WTC11 (cell line): ENCODE results near the gene METTL1. TPM values are rescaled to one million over a fixed set of nuclear protein-coding genes. Genes with fewer than 3 reads are reported as not detected.

Source experiments
- CBFB ChIP-seq: sonication (generic); formaldehyde crosslinking; IDR thresholded peaks from 2 replicates; pipeline ENCODE4 v1.8.1; 2022; ENCODE audit warnings: mild to moderate bottlenecking, low read depth, missing genetic modification reagents
- CREM ChIP-seq: sonication (generic); formaldehyde crosslinking; IDR thresholded peaks from 2 replicates; pipeline ENCODE4 v1.8.1; 2022; ENCODE audit warnings: mild to moderate bottlenecking, missing genetic modification reagents, moderate library complexity
- ELF4 ChIP-seq: sonication (generic); formaldehyde crosslinking; IDR thresholded peaks from 2 replicates; pipeline ENCODE4 v1.8.1; 2022; ENCODE audit warnings: low read depth, mild to moderate bottlenecking, moderate library complexity, missing genetic modification reagents
- ERG ChIP-seq: fragments of 250-450 bp; sonication (Bioruptor Pico); IDR thresholded peaks from 2 replicates; pipeline ENCODE4 v1.8.0; 2021; ENCODE audit warnings: mild to moderate bottlenecking
- FOXJ3 ChIP-seq: sonication (generic); formaldehyde crosslinking; IDR thresholded peaks from 2 replicates; pipeline ENCODE4 v1.9.0; 2021; ENCODE audit warnings: missing genetic modification reagents, mild to moderate bottlenecking, borderline replicate concordance
- HMGA2 ChIP-seq: fragments of 250-450 bp; sonication (Bioruptor Pico); IDR thresholded peaks from 2 replicates; pipeline ENCODE4 v1.4.0; 2021; ENCODE audit warnings: mild to moderate bottlenecking, moderate library complexity
- KAT7 ChIP-seq: sonication (generic); formaldehyde crosslinking; IDR thresholded peaks from 2 replicates; pipeline ENCODE4 v1.8.1; 2023; ENCODE audit warnings: missing genetic modification reagents, mild to moderate bottlenecking, borderline replicate concordance
- NR1H2 ChIP-seq: sonication (generic); formaldehyde crosslinking; IDR thresholded peaks from 2 replicates; pipeline ENCODE4 v1.9.0; 2021; ENCODE audit warnings: mild to moderate bottlenecking, moderate library complexity, missing genetic modification reagents
- SMAD3 ChIP-seq: sonication (generic); formaldehyde crosslinking; IDR thresholded peaks from 2 replicates; pipeline ENCODE4 v1.8.0; 2022; ENCODE audit warnings: missing genetic modification reagents, mild to moderate bottlenecking, borderline replicate concordance
- SOX15 ChIP-seq: fragments of 250-450 bp; sonication (Bioruptor Pico); IDR thresholded peaks from 2 replicates; pipeline ENCODE4 v1.9.0; 2021; ENCODE audit warnings: mild to moderate bottlenecking
- TCF7 ChIP-seq: sonication (generic); formaldehyde crosslinking; IDR thresholded peaks from 2 replicates; pipeline ENCODE4 v1.8.0; 2022; ENCODE audit warnings: mild to moderate bottlenecking, low read depth, missing genetic modification reagents, moderate library complexity
- TEAD1 ChIP-seq: sonication (generic); formaldehyde crosslinking; IDR thresholded peaks from 2 replicates; pipeline ENCODE4 v1.8.0; 2022; ENCODE audit warnings: mild to moderate bottlenecking, missing genetic modification reagents
- ZBTB21 ChIP-seq: sonication (generic); formaldehyde crosslinking; IDR thresholded peaks from 2 replicates; pipeline ENCODE4 v1.8.1; 2023; ENCODE audit warnings: mild to moderate bottlenecking, missing genetic modification reagents, borderline replicate concordance
- ZNF263 ChIP-seq: sonication (generic); formaldehyde crosslinking; IDR thresholded peaks from 2 replicates; pipeline ENCODE4 v1.8.1; 2022; ENCODE audit warnings: low read depth, mild to moderate bottlenecking, moderate library complexity, missing genetic modification reagents
- ZNF416 ChIP-seq: fragments of 250-450 bp; sonication (Bioruptor Pico); IDR thresholded peaks from 2 replicates; pipeline ENCODE4 v1.9.0; 2021; ENCODE audit warnings: mild to moderate bottlenecking, inconsistent platforms
- ZNF671 ChIP-seq: fragments of 250-450 bp; sonication (Bioruptor Pico); IDR thresholded peaks from 2 replicates; pipeline ENCODE4 v1.8.0; 2021; ENCODE audit warnings: mild to moderate bottlenecking
- total RNA-seq: library from RNA; stranded (reverse); gene quantifications from 3 replicates; pipeline ENCODE4 v1.2.3, GENCODE V29; 2021
- TF ChIP-seq, protein P1 (sequence below): sonication (generic); formaldehyde crosslinking; IDR thresholded peaks from 2 replicates; pipeline ENCODE4 v1.8.1; 2022; ENCODE audit warnings: mild to moderate bottlenecking, moderate library complexity, missing genetic modification reagents
- TF ChIP-seq, protein P2 (sequence below): sonication (generic); formaldehyde crosslinking; IDR thresholded peaks from 2 replicates; pipeline ENCODE4 v1.8.1; 2023; ENCODE audit warnings: mild to moderate bottlenecking, missing genetic modification reagents, moderate library complexity
- TF ChIP-seq, protein P3 (sequence below): sonication (generic); formaldehyde crosslinking; IDR thresholded peaks from 2 replicates; pipeline ENCODE4 v1.8.1; 2023; ENCODE audit warnings: mild to moderate bottlenecking, moderate library complexity, missing genetic modification reagents
- TF ChIP-seq, protein P4 (sequence below): fragments of 250-450 bp; sonication (Bioruptor Pico); IDR thresholded peaks from 2 replicates; pipeline ENCODE4 v1.9.0; 2021; ENCODE audit warnings: mild to moderate bottlenecking, borderline replicate concordance

METTL1 gene
- total RNA-seq, 1 experiment from 2014 or later = 25.5 TPM

DNA sequence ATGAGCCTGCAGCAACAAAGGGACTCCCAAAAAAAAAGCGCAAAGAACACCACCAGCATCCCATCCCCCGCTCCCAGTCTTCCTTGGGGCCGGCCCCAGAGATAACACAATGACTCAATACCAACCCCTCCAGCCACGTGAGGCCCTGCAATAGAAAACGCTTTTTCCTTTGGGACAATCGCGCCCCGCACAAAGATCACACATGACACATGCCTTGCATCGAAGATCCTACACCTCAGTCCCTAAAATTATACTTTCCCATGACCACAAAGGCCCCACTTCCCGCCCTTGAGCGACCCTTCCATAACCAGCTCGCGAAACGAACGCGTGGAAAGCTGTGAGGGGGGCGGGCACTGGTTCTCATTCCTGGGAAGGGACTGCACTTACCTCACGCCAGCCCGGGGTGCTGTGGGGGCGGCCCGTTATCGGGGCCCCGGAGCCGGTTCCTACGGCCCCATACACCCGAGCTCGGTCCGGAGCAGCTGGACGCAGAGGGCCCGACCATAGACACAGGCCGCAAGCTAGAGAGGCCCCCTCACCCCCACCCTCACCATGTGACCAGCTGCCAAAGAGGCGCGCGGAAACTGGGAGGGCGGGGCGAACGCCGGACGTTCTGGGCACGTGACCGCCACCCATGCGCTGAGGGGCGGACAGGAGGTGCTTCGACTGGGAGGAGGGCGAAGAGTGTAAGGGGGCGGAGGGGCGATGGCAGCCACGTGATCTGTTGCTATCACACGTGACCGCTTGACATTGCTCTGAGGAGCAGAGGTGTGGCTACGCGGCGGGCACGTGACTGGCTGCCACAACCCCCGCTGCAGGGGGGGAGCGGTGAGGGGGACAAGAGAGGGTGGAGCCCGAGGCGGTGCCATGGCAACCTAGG, 19.9 kb downstream of the METTL1 start, which contains the start of gene CDK4 (continued):
- no peak; the same call in 1 of the 2 replicates for TF ChIP-seq KAT7 (CRISPR knock-in tag)
- no peak for TF ChIP-seq HMGA2 (CRISPR knock-in tag)
- TF ChIP-seq TEAD1 (CRISPR knock-in tag) = peak; percentile 89
- TF ChIP-seq ZNF263 (CRISPR knock-in tag) = no peak
- TF ChIP-seq CBFB (CRISPR knock-in tag) = no peak
- no peak for TF ChIP-seq TCF7
- peak; percentile 90 for TF ChIP-seq ZBTB21 (CRISPR knock-in tag)
- TF ChIP-seq, protein P1, sequence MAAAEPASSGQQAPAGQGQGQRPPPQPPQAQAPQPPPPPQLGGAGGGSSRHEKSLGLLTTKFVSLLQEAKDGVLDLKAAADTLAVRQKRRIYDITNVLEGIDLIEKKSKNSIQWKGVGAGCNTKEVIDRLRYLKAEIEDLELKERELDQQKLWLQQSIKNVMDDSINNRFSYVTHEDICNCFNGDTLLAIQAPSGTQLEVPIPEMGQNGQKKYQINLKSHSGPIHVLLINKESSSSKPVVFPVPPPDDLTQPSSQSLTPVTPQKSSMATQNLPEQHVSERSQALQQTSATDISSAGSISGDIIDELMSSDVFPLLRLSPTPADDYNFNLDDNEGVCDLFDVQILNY (CRISPR knock-in tag) = peak; percentile 92
- TF ChIP-seq, protein P2, sequence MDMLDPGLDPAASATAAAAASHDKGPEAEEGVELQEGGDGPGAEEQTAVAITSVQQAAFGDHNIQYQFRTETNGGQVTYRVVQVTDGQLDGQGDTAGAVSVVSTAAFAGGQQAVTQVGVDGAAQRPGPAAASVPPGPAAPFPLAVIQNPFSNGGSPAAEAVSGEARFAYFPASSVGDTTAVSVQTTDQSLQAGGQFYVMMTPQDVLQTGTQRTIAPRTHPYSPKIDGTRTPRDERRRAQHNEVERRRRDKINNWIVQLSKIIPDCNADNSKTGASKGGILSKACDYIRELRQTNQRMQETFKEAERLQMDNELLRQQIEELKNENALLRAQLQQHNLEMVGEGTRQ = peak; percentile 100
- no peak for TF ChIP-seq ZNF671 (CRISPR knock-in tag)
- TF ChIP-seq ERG = no peak
- TF ChIP-seq CREM (CRISPR knock-in tag) = peak; percentile 86; the same call in 1 of the 2 replicates
- TF ChIP-seq NR1H2 (CRISPR knock-in tag) = no peak
- no peak for TF ChIP-seq ZNF416
- TF ChIP-seq, protein P3, sequence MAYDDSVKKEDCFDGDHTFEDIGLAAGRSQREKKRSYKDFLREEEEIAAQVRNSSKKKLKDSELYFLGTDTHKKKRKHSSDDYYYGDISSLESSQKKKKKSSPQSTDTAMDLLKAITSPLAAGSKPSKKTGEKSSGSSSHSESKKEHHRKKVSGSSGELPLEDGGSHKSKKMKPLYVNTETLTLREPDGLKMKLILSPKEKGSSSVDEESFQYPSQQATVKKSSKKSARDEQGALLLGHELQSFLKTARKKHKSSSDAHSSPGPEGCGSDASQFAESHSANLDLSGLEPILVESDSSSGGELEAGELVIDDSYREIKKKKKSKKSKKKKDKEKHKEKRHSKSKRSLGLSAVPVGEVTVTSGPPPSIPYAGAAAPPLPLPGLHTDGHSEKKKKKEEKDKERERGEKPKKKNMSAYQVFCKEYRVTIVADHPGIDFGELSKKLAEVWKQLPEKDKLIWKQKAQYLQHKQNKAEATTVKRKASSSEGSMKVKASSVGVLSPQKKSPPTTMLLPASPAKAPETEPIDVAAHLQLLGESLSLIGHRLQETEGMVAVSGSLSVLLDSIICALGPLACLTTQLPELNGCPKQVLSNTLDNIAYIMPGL (CRISPR knock-in tag) = peak; percentile 74
- 0 out of 2 replicates have a peak, but pooled peaks have one; percentile 49 for TF ChIP-seq SMAD3 (CRISPR knock-in tag)
- TF ChIP-seq, protein P4, sequence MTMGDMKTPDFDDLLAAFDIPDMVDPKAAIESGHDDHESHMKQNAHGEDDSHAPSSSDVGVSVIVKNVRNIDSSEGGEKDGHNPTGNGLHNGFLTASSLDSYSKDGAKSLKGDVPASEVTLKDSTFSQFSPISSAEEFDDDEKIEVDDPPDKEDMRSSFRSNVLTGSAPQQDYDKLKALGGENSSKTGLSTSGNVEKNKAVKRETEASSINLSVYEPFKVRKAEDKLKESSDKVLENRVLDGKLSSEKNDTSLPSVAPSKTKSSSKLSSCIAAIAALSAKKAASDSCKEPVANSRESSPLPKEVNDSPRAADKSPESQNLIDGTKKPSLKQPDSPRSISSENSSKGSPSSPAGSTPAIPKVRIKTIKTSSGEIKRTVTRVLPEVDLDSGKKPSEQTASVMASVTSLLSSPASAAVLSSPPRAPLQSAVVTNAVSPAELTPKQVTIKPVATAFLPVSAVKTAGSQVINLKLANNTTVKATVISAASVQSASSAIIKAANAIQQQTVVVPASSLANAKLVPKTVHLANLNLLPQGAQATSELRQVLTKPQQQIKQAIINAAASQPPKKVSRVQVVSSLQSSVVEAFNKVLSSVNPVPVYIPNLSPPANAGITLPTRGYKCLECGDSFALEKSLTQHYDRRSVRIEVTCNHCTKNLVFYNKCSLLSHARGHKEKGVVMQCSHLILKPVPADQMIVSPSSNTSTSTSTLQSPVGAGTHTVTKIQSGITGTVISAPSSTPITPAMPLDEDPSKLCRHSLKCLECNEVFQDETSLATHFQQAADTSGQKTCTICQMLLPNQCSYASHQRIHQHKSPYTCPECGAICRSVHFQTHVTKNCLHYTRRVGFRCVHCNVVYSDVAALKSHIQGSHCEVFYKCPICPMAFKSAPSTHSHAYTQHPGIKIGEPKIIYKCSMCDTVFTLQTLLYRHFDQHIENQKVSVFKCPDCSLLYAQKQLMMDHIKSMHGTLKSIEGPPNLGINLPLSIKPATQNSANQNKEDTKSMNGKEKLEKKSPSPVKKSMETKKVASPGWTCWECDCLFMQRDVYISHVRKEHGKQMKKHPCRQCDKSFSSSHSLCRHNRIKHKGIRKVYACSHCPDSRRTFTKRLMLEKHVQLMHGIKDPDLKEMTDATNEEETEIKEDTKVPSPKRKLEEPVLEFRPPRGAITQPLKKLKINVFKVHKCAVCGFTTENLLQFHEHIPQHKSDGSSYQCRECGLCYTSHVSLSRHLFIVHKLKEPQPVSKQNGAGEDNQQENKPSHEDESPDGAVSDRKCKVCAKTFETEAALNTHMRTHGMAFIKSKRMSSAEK = no peak
- no peak for TF ChIP-seq FOXJ3 (CRISPR knock-in tag)
- no peak for TF ChIP-seq ELF4 (CRISPR knock-in tag)
- no peak for TF ChIP-seq SOX15 (CRISPR knock-in tag)
